Activated CD8-positive, alpha-beta T cell treated with anti-CD3 and anti-CD28 coated beads, Interleukin-2, amount 10 ng/mL, durations not matched to agents 7 days and 5 days (primary cell): ENCODE measurements around the gene CENATAC. TPM values are rescaled to one million over a fixed set of nuclear protein-coding genes. Genes with fewer than 3 reads are reported as not detected.
"Not testable (repeated sequence)": the region's sequence is repeated elsewhere in the genome, so short reads cannot be mapped to it uniquely, and the experiment has no call there.

Experiments
- ATAC-seq: fragments of 150-1000 bp; cut with Tn5 transposase; one replicate; pipeline ENCODE4 v1.10.0; 2021; ENCODE audit warnings: moderate library complexity
- CTCF ChIA-PET: fragments of 350-600 bp; sonication (Branson Sonifier 250); formaldehyde crosslinking; loops from one replicate; lab custom pipeline; 2021; ENCODE audit warnings: antibody characterized with exemption; lab: Charles Lee
- POLR2A ChIA-PET: fragments of 350-600 bp; sonication (Branson Sonifier 250); formaldehyde crosslinking; loops from one replicate; lab custom pipeline; 2021; ENCODE audit warnings: antibody characterized with exemption; lab: Charles Lee
- DNase-seq: peaks from one replicate; pipeline ENCODE4 v3.0.0-alpha.2; 2020
- H3K27ac Mint-ChIP-seq: one replicate; pipeline ENCODE4 v1.8.0; 2021; ENCODE audit warnings: mild to moderate bottlenecking, mixed read lengths
- H3K27me3 Mint-ChIP-seq: one replicate; pipeline ENCODE4 v1.8.0; 2021; ENCODE audit warnings: low read depth, mixed read lengths
- H3K36me3 Mint-ChIP-seq: one replicate; pipeline ENCODE4 v1.8.0; 2021; ENCODE audit warnings: low read depth, mixed read lengths
- H3K4me1 Mint-ChIP-seq: one replicate; pipeline ENCODE4 v1.8.0; 2021; ENCODE audit warnings: low read depth, mixed read lengths
- H3K4me3 Mint-ChIP-seq: one replicate; pipeline ENCODE4 v1.8.0; 2021; ENCODE audit warnings: mild to moderate bottlenecking, mixed read lengths
- H3K9me3 Mint-ChIP-seq: one replicate; pipeline ENCODE4 v1.8.0; 2022; ENCODE audit warnings: mixed read lengths; ENCODE audit not compliant: insufficient read depth
- total RNA-seq, 2 experiments: library from RNA; stranded (reverse); gene quantifications; one replicate each; pipeline ENCODE4 v1.2.3, GENCODE V29; 2021

The CENATAC gene
- total RNA-seq, result 10 to 100 TPM; 39.3 to 41.1 TPM

GRCh38 chr11:118997627-118998387, at the start of gene CENATAC:
CENATAC (plus strand) TSS chr11:118998138; CDS start chr11:118998198, 60 bp downstream.
- H3K9me3 Mint-ChIP-seq, result no peaks in the 10 kb centered on the region
- H3K36me3 Mint-ChIP-seq, result peaks cover 46% of the 10 kb centered on the region

GRCh38 chr11:118953265-118953664, 44.7 kb upstream of the CENATAC start:
- H3K27me3 Mint-ChIP-seq, result peaks cover 14% of the 10 kb centered on the region
- ChIA-PET CTCF (interaction anchor here (0.6 to 1.1 kb wide), 4 partner anchors 22 to 263 kb away, joined by 3 read pairs; no protein-coding TSS in a partner anchor), POLR2A (no interaction called here)
- H3K9me3 Mint-ChIP-seq, result no peaks in the 10 kb centered on the region
- no peak overlapping the region for H3K27ac Mint-ChIP-seq
- no peak overlapping the region for H3K4me3 Mint-ChIP-seq
- peaks cover 5% of the 10 kb centered on the region for H3K4me1 Mint-ChIP-seq
- DNase-seq (no peak), ATAC-seq (no peak)
- no peaks in the 10 kb centered on the region for H3K36me3 Mint-ChIP-seq

More at GRCh38 chr11:118997627-118998387, at the start of gene CENATAC:
- POLR2A ChIA-PET, result interaction anchor here (0.5 to 2.8 kb wide), 23 partner anchors 14 to 720 kb away, joined by 3 to 37 read pairs (median 4); partner anchors contain the start of genes DDX6, DPAGT1, RPS25 and SLC37A4
- H3K27ac Mint-ChIP-seq, result peak within 1 kb of the TSS; percentile 92
- CTCF ChIA-PET, result interaction anchor here (0.7 to 1.6 kb wide), 10 partner anchors 15 to 595 kb away, joined by 3 to 9 read pairs (median 4); partner anchors contain the start of genes RPS25 and TRAPPC4
- peak; percentile 97 for DNase-seq
- peaks cover 39% of the 10 kb centered on the region for H3K4me1 Mint-ChIP-seq
- peak within 1 kb of the TSS; percentile 90 for H3K4me3 Mint-ChIP-seq
- ATAC-seq, result peak; percentile 96
- H3K27me3 Mint-ChIP-seq, result no peaks in the 10 kb centered on the region

GRCh38 chr11:118953976-118954375, 44.0 kb upstream of the CENATAC start:
- H3K27ac Mint-ChIP-seq, ATAC-seq, DNase-seq, H3K36me3 Mint-ChIP-seq, H3K4me3 Mint-ChIP-seq, H3K4me1 Mint-ChIP-seq, H3K9me3 Mint-ChIP-seq, POLR2A ChIA-PET: not testable (repeated sequence)
- CTCF ChIA-PET, result interaction anchor here (0.8 to 1.5 kb wide), 5 partner anchors 14 to 359 kb away, joined by 3 to 6 read pairs (median 3); no protein-coding TSS in a partner anchor
- H3K27me3 Mint-ChIP-seq, result peaks cover 13% of the 10 kb centered on the region

GRCh38 chr11:118956094-118956846, 41.7 kb upstream of the CENATAC start, which contains the start of gene UPK2:
UPK2 (plus strand) TSS chr11:118956298; CDS start chr11:118956351, 53 bp downstream.
- ATAC-seq, result peak; percentile 100

GRCh38 chr11:118956847-118957469, 41.0 kb upstream of the CENATAC start:
- Mint-ChIP-seq H3K27ac (no peak overlapping the region), H3K36me3 (no peaks in the 10 kb centered on the region), H3K4me1 (peaks cover 5% of the 10 kb centered on the region), H3K4me3 (no peak overlapping the region), H3K9me3 (no peaks in the 10 kb centered on the region), H3K27me3 (peaks cover 5% of the 10 kb centered on the region)
- DNase-seq, result no peak
- CTCF ChIA-PET, result interaction anchor here (1.0 to 2.2 kb wide), 16 partner anchors 10 to 362 kb away, joined by 3 to 15 read pairs (median 5); no protein-coding TSS in a partner anchor
- POLR2A ChIA-PET, result interaction anchor here (0.6 to 0.8 kb wide), 2 partner anchors 48 to 166 kb away, joined by 3 read pairs; partner anchors contain the start of gene DDX6
- no peak for ATAC-seq

More at GRCh38 chr11:118956094-118956846, 41.7 kb upstream of the CENATAC start, which contains the start of gene UPK2:
- CTCF ChIA-PET, result interaction anchor here (1.0 to 2.2 kb wide), 15 partner anchors 9 to 362 kb away, joined by 3 to 15 read pairs (median 5); no protein-coding TSS in a partner anchor
- Mint-ChIP-seq H3K27me3 (peaks cover 7% of the 10 kb centered on the region), H3K4me3 (no peak within 1 kb of the TSS), H3K27ac (no peak within 1 kb of the TSS), H3K4me1 (peaks cover 5% of the 10 kb centered on the region), H3K36me3 (no peaks in the 10 kb centered on the region), H3K9me3 (no peaks in the 10 kb centered on the region)
- POLR2A ChIA-PET, result no interaction called here
- peak; percentile 91 for DNase-seq

- DNase-seq, result no peak
- ATAC-seq, result no peak
- Mint-ChIP-seq H3K9me3 (no peaks in the 10 kb centered on the region), H3K36me3 (no peaks in the 10 kb centered on the region), H3K27ac (no peak overlapping the region), H3K4me3 (no peak overlapping the region), H3K4me1 (peaks cover 5% of the 10 kb centered on the region), H3K27me3 (peaks cover 5% of the 10 kb centered on the region)
- ChIA-PET CTCF (interaction anchor here (1.1 to 2.2 kb wide), 13 partner anchors 10 to 363 kb away, joined by 3 to 15 read pairs (median 5); no protein-coding TSS in a partner anchor), POLR2A (interaction anchor here (0.6 to 0.8 kb wide), 2 partner anchors 48 to 167 kb away, joined by 3 read pairs; partner anchors contain the start of gene DDX6)
These were observed 40.4 kb upstream of the CENATAC start for GRCh38 chr11:118957549-118957948.

GRCh38 chr11:118957968-118958367, 40.0 kb upstream of the CENATAC start:
- peaks cover 5% of the 10 kb centered on the region for H3K27me3 Mint-ChIP-seq
- ATAC-seq (no peak), DNase-seq (no peak)
- POLR2A ChIA-PET, result no interaction called here
- no peak overlapping the region for H3K27ac Mint-ChIP-seq
- H3K4me3 Mint-ChIP-seq, result no peak overlapping the region
- H3K9me3 Mint-ChIP-seq, result no peaks in the 10 kb centered on the region
- no peaks in the 10 kb centered on the region for H3K36me3 Mint-ChIP-seq
- CTCF ChIA-PET, result interaction anchor here (1.2 to 2.2 kb wide), 5 partner anchors 22 to 268 kb away, joined by 5 to 15 read pairs (median 12); no protein-coding TSS in a partner anchor
- H3K4me1 Mint-ChIP-seq, result peaks cover 5% of the 10 kb centered on the region

- ChIA-PET CTCF (interaction anchor here (1.7 kb wide), 1 partner anchor 52 kb away, joined by 4 read pairs; no protein-coding TSS in a partner anchor), POLR2A (no interaction called here)
- Mint-ChIP-seq H3K4me1 (peaks cover 5% of the 10 kb centered on the region), H3K27me3 (peaks cover 5% of the 10 kb centered on the region), H3K4me3 (no peak overlapping the region), H3K9me3 (no peaks in the 10 kb centered on the region), H3K36me3 (no peaks in the 10 kb centered on the region), H3K27ac (no peak overlapping the region)
- DNase-seq (no peak), ATAC-seq (no peak)
These were observed 39.4 kb upstream of the CENATAC start for GRCh38 chr11:118958577-118958976.

GRCh38 chr11:118961189-118961588, 36.7 kb upstream of the CENATAC start:
- POLR2A ChIA-PET, result no interaction called here
- H3K4me1 Mint-ChIP-seq, result peaks cover 5% of the 10 kb centered on the region
- DNase-seq (no peak), ATAC-seq (no peak)
- H3K36me3 Mint-ChIP-seq, result no peaks in the 10 kb centered on the region
- CTCF ChIA-PET, result no interaction called here
- no peak overlapping the region for H3K27ac Mint-ChIP-seq
- no peaks in the 10 kb centered on the region for H3K27me3 Mint-ChIP-seq
- no peak overlapping the region for H3K4me3 Mint-ChIP-seq
- H3K9me3 Mint-ChIP-seq, result no peaks in the 10 kb centered on the region

- H3K4me1 Mint-ChIP-seq, result peaks cover under 1% of the 10 kb centered on the region
- CTCF ChIA-PET, result no interaction called here
- H3K27ac Mint-ChIP-seq, result no peak overlapping the region
- no peak overlapping the region for H3K4me3 Mint-ChIP-seq
- H3K9me3 Mint-ChIP-seq, result no peaks in the 10 kb centered on the region
- DNase-seq (no peak), ATAC-seq (no peak)
- POLR2A ChIA-PET, result no interaction called here
- no peaks in the 10 kb centered on the region for H3K27me3 Mint-ChIP-seq
- no peaks in the 10 kb centered on the region for H3K36me3 Mint-ChIP-seq
These were observed 36.3 kb upstream of the CENATAC start for GRCh38 chr11:118961591-118961990.

GRCh38 chr11:118969508-118969907, 28.4 kb upstream of the CENATAC start:
- ATAC-seq, H3K27ac Mint-ChIP-seq, H3K4me3 Mint-ChIP-seq, H3K36me3 Mint-ChIP-seq, CTCF ChIA-PET, H3K4me1 Mint-ChIP-seq, H3K27me3 Mint-ChIP-seq, H3K9me3 Mint-ChIP-seq, DNase-seq, POLR2A ChIA-PET: not testable (repeated sequence)
